IPS-NIHi7 (cell line): ENCODE results near the gene HSD17B7.

ENCODE experiments used
- DNase-seq: peaks from one replicate; pipeline ENCODE4 v3.0.0; 2012; ENCODE audit warnings: mixed read lengths; ENCODE audit errors: extremely low spot score

HSD17B7 gene

DNA sequence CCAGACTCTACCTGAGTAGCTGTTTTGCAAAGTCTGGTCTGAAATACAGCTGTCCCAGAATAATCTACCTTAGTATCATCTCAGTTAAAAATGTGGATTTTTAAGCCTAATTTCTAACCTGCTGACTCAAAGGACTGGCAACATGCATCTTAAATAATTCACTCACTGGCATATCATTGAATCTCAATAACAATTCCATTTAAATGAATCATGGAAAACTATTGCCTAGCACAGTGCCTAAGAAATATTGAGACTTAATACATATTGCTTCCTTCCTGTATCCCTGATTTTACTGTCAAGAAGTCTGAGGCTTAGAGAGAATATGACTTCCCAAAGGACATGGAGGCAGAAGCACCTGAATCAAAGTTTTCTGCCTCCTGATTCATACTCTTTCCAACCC lies 67.3 kb downstream of the HSD17B7 start:
- DNase-seq: no peak

DNA sequence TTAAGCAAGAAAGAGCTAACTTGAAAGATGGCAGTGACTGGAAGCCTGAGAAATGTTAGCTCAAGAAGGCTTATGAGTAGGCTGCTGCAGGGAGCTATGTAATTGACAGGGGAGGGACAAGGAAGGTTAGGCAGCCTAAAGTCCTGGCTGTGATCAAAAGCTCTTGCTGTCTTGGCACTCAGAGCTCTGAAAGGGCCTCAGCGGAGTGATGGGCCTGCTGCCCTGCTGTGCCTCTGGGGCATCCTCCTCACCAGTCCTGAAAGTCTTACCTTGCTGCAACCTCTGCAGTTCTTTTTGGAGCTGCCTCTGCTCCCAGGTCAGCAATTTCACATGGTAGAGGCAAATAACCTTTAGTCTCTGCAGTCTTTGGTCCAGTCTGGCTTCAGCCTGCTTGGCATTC lies 68.7 kb downstream of the HSD17B7 start:
- DNase-seq: no peak

DNA sequence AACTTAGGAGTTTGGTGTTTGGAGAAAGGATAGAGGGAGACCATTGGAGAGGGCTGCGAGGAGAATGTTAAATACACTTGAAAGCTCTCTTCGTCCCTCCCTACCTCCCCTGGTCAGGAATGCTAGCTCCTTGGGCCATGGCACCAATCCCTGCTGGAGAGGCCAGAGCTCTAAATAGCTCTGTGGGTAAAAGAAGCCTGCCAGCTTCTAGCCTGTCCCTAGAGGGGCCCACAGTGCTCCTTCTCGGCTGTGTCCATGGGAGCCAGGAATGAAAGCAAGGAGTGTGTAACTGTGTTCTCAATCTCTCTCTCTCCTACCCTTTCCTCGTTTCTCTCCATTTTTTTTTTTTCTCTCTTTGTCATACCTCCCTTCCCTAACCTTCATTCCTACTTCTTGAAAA lies 70.6 kb downstream of the HSD17B7 start, which contains the start of gene CCDC190:
Gene CCDC190 (minus strand): TSS at position 75 of the 400 bp plus-strand sequence. CDS start 1,529 bp downstream, outside the sequence.
- no peak for DNase-seq

DNA sequence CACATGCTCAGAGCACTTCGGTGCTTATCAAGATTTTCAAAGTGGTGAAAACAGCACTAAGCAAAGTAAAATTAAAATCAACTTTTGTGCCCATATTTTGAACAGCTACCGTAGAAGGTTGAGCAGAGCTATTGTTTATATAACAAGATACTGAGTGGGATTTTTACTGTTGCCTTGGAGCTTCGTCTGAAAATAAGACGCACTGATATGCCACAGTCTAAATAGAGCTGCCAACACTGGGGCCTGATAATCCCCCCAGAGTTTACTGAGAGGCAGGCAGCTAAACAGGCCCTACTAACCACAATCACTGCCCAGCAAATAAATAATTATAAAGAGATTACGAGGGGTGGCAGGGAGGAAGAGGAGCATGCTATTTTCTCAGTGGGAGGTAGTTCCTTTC lies 71.1 kb downstream of the HSD17B7 start:
- no peak for DNase-seq
